Central memory CD4-positive, alpha-beta T cell (primary cell): ENCODE data around the gene DUS2.
"Not testable (repeated sequence)": the region's sequence is repeated elsewhere in the genome, so short reads cannot be mapped to it uniquely, and the experiment has no call there.

ENCODE experiments used
- DNase-seq: peaks from one replicate; pipeline ENCODE4 v3.0.0; 2022

Gene DUS2

GRCh38 chr16:67998779-67999688 is 24.1 kb upstream of the DUS2 start, which contains the start of gene DPEP2:
Gene DPEP2, minus strand, starts transcription at chr16:67999484. Its CDS starts 6,272 bp downstream, at chr16:67993212.
- peak; percentile 56 for DNase-seq

DNA sequence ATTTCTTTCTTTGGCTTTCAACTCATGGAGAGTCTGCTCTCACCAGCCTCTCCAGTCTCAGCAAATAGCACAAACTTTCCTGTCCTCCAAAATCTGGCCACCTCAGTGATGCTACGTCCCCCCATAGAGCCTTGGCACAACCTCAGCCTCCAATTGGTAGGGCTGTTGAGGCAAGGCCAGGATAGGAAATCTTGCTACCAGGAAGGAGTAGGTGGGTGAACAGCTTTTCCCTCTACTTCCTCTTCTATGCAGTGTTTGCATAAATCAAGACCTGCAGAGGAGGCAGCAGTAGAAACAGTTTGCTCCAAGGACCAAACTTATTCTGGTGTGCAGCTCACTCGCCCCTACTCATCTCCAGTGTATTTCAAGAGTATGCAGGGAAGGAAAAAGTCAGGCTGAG is 23.1 kb upstream of the DUS2 start:
- DNase-seq: no peak

- no peak for DNase-seq
Measured at GRCh38 chr16:68000450-68000849, 22.6 kb upstream of the DUS2 start.

GRCh38 chr16:68003031-68003430 is 20.1 kb upstream of the DUS2 start:
- no peak for DNase-seq

DNA sequence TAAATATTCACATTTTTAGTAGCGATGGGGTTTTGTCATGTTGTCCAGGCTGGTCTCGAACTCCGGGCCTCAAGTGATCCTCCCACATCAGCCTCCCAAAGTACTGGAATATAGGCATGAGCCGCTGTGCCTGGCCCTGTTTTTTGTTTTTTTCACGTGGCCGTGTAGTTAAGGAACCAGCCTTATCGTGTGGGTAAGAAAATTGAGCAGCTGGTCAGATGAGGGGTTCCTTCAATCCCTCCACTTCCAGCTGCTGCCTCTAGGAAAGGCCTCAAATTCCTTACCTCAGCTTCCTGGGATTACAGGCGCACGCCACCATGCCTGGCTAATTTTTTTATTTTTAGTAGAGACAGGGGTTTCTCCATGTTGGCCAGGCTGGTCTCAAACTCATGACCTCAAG is 17.9 kb upstream of the DUS2 start:
- no peak for DNase-seq

- peak; percentile 61 for DNase-seq
Measured at GRCh38 chr16:68005786-68006286, 17.2 kb upstream of the DUS2 start.

DNA sequence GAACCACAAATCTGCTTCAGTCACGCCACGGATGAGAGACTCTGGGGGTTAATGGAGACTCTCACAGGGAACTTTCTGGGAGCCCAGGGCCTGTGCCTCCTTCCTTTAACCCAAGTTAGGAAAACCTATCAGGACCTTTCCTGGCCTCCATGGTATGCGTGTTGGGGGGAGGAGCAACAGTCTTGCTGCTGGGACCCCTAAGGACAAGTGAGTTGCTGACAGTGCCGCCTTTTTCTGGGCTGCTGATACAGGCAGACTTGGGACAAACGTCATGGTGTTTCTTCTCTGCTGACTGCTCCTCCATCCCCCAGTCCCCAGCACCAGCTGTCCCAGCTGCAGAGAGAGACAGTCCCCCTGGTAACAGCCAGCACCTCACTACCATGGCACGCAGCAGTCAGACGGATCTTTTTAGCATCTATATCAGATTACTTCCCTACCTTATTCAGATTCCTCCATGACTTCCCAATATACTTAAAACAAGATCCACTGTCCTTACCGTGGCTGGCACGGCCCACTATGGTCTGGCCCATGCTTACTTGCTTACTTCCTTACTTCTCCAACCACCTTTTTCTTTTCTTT is 13.8 kb upstream of the DUS2 start:
- DNase-seq: no peak

- DNase-seq: not testable (repeated sequence)
Measured at GRCh38 chr16:68009872-68010271, 13.2 kb upstream of the DUS2 start.

GRCh38 chr16:68013440-68013839 is 9.6 kb upstream of the DUS2 start:
- no peak for DNase-seq

- DNase-seq: no peak
Measured at GRCh38 chr16:68015681-68016080, 7.4 kb upstream of the DUS2 start, which contains the start of gene DPEP2NB. Gene DPEP2NB, minus strand, starts transcription at chr16:68015911. Its CDS starts 141 bp downstream, at chr16:68015770.

DNA sequence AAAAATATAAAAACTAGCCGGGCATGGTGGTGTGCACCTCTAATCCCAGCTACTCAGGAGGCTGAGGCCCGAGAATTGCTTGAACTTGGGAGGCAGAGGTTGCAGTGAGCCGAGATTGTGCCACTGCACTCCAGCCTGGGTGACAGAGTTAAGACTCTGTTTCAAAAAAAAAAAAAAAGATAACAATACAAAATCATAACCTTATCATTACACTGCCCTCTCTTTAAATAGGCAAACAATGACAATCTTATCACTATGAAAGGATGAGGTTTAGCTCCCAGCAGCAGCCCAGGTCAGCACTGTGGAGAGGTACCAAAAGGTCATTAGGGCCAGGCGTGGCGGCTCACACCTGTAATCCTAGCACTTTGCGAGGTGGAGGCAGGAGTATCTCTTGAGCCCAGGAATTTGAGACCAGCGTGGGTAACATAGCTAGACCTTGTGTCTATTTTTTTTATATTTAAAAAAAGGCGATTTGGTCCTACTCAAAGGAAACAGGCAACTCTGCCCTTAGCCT is 3.9 kb upstream of the DUS2 start:
- DNase-seq: no peak

GRCh38 chr16:68021490-68021889 is 1.6 kb upstream of the DUS2 start:
- DNase-seq: no peak

GRCh38 chr16:68022278-68022727 is 781 bp upstream of the DUS2 start:
- DNase-seq: no peak

- DNase-seq: no peak
Measured at GRCh38 chr16:68028996-68029395, 5.9 kb downstream of the DUS2 start.

GRCh38 chr16:68030108-68030507 is 7.0 kb downstream of the DUS2 start:
- DNase-seq: not testable (repeated sequence)

GRCh38 chr16:68031951-68032350 is 8.9 kb downstream of the DUS2 start:
- DNase-seq: no peak

- no peak for DNase-seq
Measured at GRCh38 chr16:68033101-68033500, 10.0 kb downstream of the DUS2 start.

DNA sequence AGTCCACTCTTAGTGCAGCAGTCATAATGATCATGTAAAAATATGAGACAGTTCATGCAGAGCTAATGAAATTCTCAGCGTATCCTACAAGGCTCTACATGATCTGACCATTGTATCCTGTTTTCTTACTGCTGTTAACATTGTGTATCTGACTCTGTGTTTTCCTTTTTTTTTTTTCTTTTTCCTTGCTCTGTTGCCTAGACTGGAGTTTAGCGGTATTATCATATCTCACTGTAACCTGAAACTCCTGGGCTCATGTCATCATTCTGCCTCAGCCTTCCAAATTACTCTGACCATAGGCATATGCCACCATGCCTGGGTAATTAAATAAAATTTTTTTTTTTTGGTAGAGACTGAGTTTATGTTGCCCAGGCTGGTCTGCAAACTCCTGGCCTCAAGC is 12.1 kb downstream of the DUS2 start:
- DNase-seq: no peak

DNA sequence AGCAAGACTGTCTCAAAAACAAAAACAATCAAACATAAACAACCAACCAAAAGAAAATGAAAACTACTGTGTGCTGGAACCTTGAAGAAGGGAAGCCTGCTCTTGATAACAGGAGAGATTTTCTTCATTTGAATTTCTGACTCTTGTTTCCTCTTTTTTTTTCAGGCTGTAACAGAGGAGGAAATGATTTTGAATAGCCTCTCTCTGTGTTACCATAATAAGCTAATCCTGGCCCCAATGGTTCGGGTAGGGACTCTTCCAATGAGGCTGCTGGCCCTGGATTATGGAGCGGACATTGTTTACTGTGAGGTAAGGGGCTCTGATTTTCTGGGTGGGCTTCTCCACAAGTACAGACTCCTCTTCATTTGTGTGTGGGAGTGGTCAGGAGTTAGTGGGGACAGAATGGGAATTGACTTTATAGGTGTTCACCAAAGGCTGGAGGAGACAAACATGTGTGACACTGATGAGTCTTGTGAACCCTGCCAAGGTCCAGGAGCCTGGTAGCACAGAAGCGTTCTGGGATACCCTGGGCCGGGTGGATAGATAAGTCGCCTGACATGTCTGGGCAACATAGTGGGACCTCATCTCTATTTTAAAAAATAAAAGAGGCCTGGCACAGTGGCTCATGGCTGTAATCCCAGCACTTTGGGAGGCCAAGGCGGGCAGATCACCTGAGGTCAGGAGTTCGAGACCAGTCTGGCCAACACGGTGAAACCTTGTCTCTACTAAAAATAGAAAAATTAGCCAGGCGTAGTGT is 14.9 kb downstream of the DUS2 start:
- no peak for DNase-seq

DNA sequence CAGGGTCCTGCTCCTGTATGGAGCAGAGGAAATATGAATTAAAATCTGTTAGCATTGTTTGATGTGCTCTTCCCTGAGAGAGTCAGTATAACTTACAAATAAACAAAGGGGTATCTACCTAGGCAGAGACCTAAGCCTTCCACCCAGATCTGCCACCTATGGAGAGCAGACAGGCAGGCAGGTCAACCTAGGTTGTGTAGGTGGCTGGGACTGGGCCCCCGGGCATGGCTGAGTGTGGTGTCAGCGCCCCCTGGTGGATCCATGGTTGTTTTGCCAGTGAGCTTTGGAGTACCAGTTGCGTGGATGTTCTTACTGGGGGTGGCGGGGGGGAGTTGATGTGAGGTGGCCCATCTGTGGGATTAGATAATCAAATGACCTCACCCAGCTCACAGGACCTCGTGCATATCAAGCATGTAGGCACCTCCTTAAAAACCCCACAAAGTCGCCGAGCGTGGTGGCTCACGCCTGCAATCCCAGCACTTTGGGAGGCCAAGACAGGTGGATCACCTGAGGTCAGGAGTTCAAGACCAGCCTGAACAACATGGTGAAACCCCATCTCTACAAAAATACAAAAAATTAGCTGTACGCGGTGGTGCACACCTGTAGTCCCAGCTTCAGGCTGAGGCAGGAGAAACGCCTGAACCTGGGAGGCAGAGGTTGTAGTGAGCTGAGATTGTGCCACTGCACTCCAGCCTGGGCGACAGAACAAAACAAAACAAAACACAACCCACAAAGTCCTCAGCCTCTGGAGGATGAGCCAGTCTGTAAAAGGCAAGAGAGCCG is 17.6 kb downstream of the DUS2 start:
- DNase-seq: peak; percentile 82

GRCh38 chr16:68041783-68042182 is 18.7 kb downstream of the DUS2 start:
- DNase-seq: no peak

DNA sequence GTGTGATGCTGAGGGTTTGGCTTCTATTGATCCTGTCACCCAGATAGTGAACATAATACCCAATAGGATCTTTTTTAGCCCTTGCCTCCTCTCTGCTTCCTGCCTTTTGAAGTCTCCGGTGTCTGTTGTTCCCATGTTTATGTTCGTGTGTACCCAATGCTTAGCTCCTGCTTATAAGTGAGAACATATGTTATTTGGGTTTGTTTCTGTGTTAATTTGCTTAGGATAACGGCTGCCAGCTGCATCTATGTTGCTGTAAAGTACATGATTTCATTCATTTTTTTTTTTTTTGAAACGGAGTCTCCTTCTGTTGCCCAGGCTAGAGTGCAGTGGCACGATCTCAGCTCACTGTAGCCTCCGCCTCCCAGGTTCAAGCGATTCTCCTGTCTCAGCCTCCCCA is 23.0 kb downstream of the DUS2 start:
- DNase-seq: no peak
